Neural cell (in vitro differentiated cells): ENCODE measurements around the gene ERC2. TPM values are rescaled to one million over a fixed set of nuclear protein-coding genes. Genes with fewer than 3 reads are reported as not detected.

ENCODE experiments used
- H2AFZ ChIP-seq: fragments of 200-600, 300-800 bp; sonication (generic), shearing (Covaris generic); 2 replicates; pipeline ENCODE4 v1.6.0; 2014; ENCODE audit warnings: low read depth, mild to moderate bottlenecking, antibody characterized with exemption, low read length, moderate library complexity
- H3F3A ChIP-seq: fragments of 200-600 bp; shearing (Covaris generic); 2 replicates; pipeline ENCODE4 v1.6.1; 2016; ENCODE audit warnings: mild to moderate bottlenecking, moderate library complexity, mixed read lengths, antibody characterized with exemption, low read length; ENCODE audit not compliant: insufficient read depth, poor library complexity, severe bottlenecking
- H3K27ac ChIP-seq: fragments of 200-600, 300-800 bp; sonication (generic), shearing (Covaris generic); 2 replicates; pipeline ENCODE4 v1.5.1; 2014; ENCODE audit warnings: mild to moderate bottlenecking, low read length, moderate library complexity
- H3K27me3 ChIP-seq: fragments of 300-800, 200-600 bp; sonication (generic), shearing (Covaris generic); 2 replicates; pipeline ENCODE4 v1.6.0; 2014; ENCODE audit warnings: mild to moderate bottlenecking, low read depth, low read length, moderate library complexity; ENCODE audit not compliant: insufficient read depth
- H3K36me3 ChIP-seq: fragments of 300-800, 200-600 bp; sonication (generic), shearing (Covaris generic); 2 replicates; pipeline ENCODE4 v1.5.1; 2014; ENCODE audit warnings: mild to moderate bottlenecking, antibody characterized with exemption, low read length, moderate library complexity; ENCODE audit not compliant: insufficient read depth
- H3K4me2 ChIP-seq: fragments of 300-800, 200-600 bp; sonication (generic), shearing (Covaris generic); 2 replicates; pipeline ENCODE4 v1.6.0; 2014; ENCODE audit warnings: mild to moderate bottlenecking, low read length
- H3K4me3 ChIP-seq: fragments of 300-800, 200-600 bp; sonication (generic), shearing (Covaris generic); 2 replicates; pipeline ENCODE4 v1.5.1; 2014; ENCODE audit warnings: mild to moderate bottlenecking, low read length, moderate library complexity
- H3K79me2 ChIP-seq: fragments of 200-600 bp; shearing (Covaris generic); replicated peaks from 2 replicates; pipeline ENCODE4 v1.6.0; 2014; ENCODE audit warnings: mild to moderate bottlenecking, low read length, moderate library complexity; ENCODE audit not compliant: insufficient read depth
- H3K9ac ChIP-seq: fragments of 300-800, 200-600 bp; sonication (generic), shearing (Covaris generic); 2 replicates; pipeline ENCODE4 v1.6.1; 2016; ENCODE audit warnings: mild to moderate bottlenecking, low read length, mixed read lengths
- H3K9me2 ChIP-seq: fragments of 200-600 bp; shearing (Covaris generic); 2 replicates; pipeline ENCODE4 v1.6.1; 2016; ENCODE audit warnings: mild to moderate bottlenecking, low read length, mixed read lengths; ENCODE audit not compliant: insufficient read depth
- H3K9me3 ChIP-seq: fragments of 200-600, 300-800 bp; sonication (generic), shearing (Covaris generic); 2 replicates; pipeline ENCODE4 v1.6.1; 2016; ENCODE audit warnings: mild to moderate bottlenecking, mixed run types, low read length, moderate library complexity, mixed read lengths
- H4K20me1 ChIP-seq: fragments of 200-600 bp; shearing (Covaris generic); 2 replicates; pipeline ENCODE4 v1.6.1; 2016; ENCODE audit warnings: mild to moderate bottlenecking, mixed run types; ENCODE audit not compliant: insufficient read depth
- CTCF ChIP-seq: fragments of 450-650 bp; IDR thresholded peaks from 2 replicates; pipeline ENCODE4 v1.5.1; 2014; ENCODE audit warnings: antibody characterized with exemption, mild to moderate bottlenecking, moderate library complexity; ENCODE audit not compliant: poor library complexity, severe bottlenecking
- EP300 ChIP-seq: fragments of 450-650 bp; conservative IDR thresholded peaks from 2 replicates; pipeline ENCODE4 v1.6.1; 2014; ENCODE audit warnings: antibody characterized with exemption, mild to moderate bottlenecking, moderate library complexity; ENCODE audit not compliant: poor library complexity, severe bottlenecking
- EZH2 ChIP-seq: fragments of 200-600, 300-800 bp; shearing (Covaris generic), sonication (generic); IDR thresholded peaks from 2 replicates; pipeline ENCODE4 v1.6.1; 2014; ENCODE audit warnings: antibody characterized with exemption, low read length, borderline replicate concordance, mild to moderate bottlenecking; ENCODE audit not compliant: insufficient read depth, poor library complexity, severe bottlenecking
- MXI1 ChIP-seq: fragments of 450-650 bp; conservative IDR thresholded peaks from 2 replicates; pipeline ENCODE4 v1.6.1; 2014; ENCODE audit warnings: antibody characterized with exemption, mild to moderate bottlenecking; ENCODE audit not compliant: poor library complexity, severe bottlenecking
- POLR2AphosphoS5 ChIP-seq: IDR thresholded peaks from 2 replicates; pipeline ENCODE4 v1.6.1; 2012
- RAD21 ChIP-seq: fragments of 450-650 bp; conservative IDR thresholded peaks from 2 replicates; pipeline ENCODE4 v1.6.1; 2014; ENCODE audit warnings: antibody characterized with exemption, mild to moderate bottlenecking, moderate library complexity
- REST ChIP-seq: IDR thresholded peaks from 2 replicates; pipeline ENCODE4 v1.6.1; 2012; ENCODE audit warnings: borderline replicate concordance
- SMC3 ChIP-seq: fragments of 450-650 bp; conservative IDR thresholded peaks from 2 replicates; pipeline ENCODE4 v1.6.1; 2014; ENCODE audit warnings: antibody characterized with exemption, mild to moderate bottlenecking, moderate library complexity; ENCODE audit not compliant: poor library complexity
- TAF1 ChIP-seq: IDR thresholded peaks from 2 replicates; pipeline ENCODE4 v1.6.1; 2012; ENCODE audit warnings: low read depth
- polyA plus RNA-seq: library from polyadenylated mRNA; depleted of rRNA; stranded (reverse); fragments of >200 nt; gene quantifications from 2 replicates; pipeline ENCODE4 v1.2.3, GENCODE V29; 2014

ERC2 gene
- polyA plus RNA-seq, 1 donor from 2014 or later: 60.4 TPM

GRCh38 chr3:55716611-55717225 lies 751.5 kb downstream of the ERC2 start:
- no peak overlapping the region for H3K9ac ChIP-seq
- no peaks in the 10 kb centered on the region for H3K9me2 ChIP-seq
- no peaks in the 10 kb centered on the region for H3K36me3 ChIP-seq

GRCh38 chr3:55716044-55716443 lies 752.2 kb downstream of the ERC2 start:
- H3F3A ChIP-seq: no peaks in the 10 kb centered on the region
- no peak overlapping the region for H2AFZ ChIP-seq
- no peaks in the 10 kb centered on the region for H3K36me3 ChIP-seq
- no peaks in the 10 kb centered on the region for H4K20me1 ChIP-seq
- H3K4me2 ChIP-seq: no peak overlapping the region
- no peaks in the 10 kb centered on the region for H3K9me2 ChIP-seq
- H3K4me3 ChIP-seq: no peak overlapping the region
- H3K27me3 ChIP-seq: no peaks in the 10 kb centered on the region
- H3K79me2 ChIP-seq: no peaks in the 10 kb centered on the region
- H3K9me3 ChIP-seq: no peaks in the 10 kb centered on the region
- no peak overlapping the region for H3K27ac ChIP-seq
- no peak overlapping the region for H3K9ac ChIP-seq
- no peak for TF ChIP-seq EP300
- no peak for TF ChIP-seq MXI1
- TF ChIP-seq RAD21: no peak
- TF ChIP-seq TAF1: no peak
- TF ChIP-seq REST: no peak
- no peak for TF ChIP-seq CTCF

More at GRCh38 chr3:55716611-55717225, 751.5 kb downstream of the ERC2 start:
- H3F3A ChIP-seq: no peaks in the 10 kb centered on the region
- H3K27me3 ChIP-seq: no peaks in the 10 kb centered on the region
- H3K79me2 ChIP-seq: no peaks in the 10 kb centered on the region
- no peak overlapping the region for H3K4me2 ChIP-seq
- H3K9me3 ChIP-seq: no peaks in the 10 kb centered on the region
- no peak overlapping the region for H3K4me3 ChIP-seq
- H2AFZ ChIP-seq: no peak overlapping the region
- no peaks in the 10 kb centered on the region for H4K20me1 ChIP-seq
- H3K27ac ChIP-seq: no peak overlapping the region
- TF ChIP-seq EZH2 (no peak), SMC3 (no peak), CTCF (no peak), POLR2AphosphoS5 (no peak), REST (no peak), MXI1 (no peak), EP300 (no peak), TAF1 (no peak), RAD21 (no peak)
